Skeletal muscle tissue (tissue), 4 donors: Measurements from ENCODE around the gene FOXRED1. TPM values are rescaled to one million over a fixed set of nuclear protein-coding genes. Genes with fewer than 3 reads are reported as not detected.
"Not testable (repeated sequence)": the region's sequence is repeated elsewhere in the genome, so short reads cannot be mapped to it uniquely, and the experiment has no call there.

Experiments used
- H3K27ac ChIP-seq: one replicate; pipeline ENCODE4 v1.7.0; 2013; ENCODE audit warnings: mild to moderate bottlenecking, low read depth, low read length, inconsistent platforms
- H3K27me3 ChIP-seq, 3 donors: one replicate each; pipeline ENCODE4 v1.7.0; 2013; ENCODE audit warnings: low read length in 3 of 3; ENCODE audit not compliant: control insufficient read depth in 3 of 3, insufficient read depth in 3 of 3
- H3K36me3 ChIP-seq, 3 donors: one replicate each; pipeline ENCODE4 v1.7.0; 2013; ENCODE audit warnings: low read length in 3 of 3; ENCODE audit not compliant: control insufficient read depth in 3 of 3, insufficient read depth in 3 of 3
- H3K4me1 ChIP-seq, 3 donors: one replicate each; pipeline ENCODE4 v1.7.0; 2013; ENCODE audit warnings: low read length in 3 of 3, mild to moderate bottlenecking in 3 of 3; ENCODE audit not compliant: control insufficient read depth in 3 of 3, insufficient read depth in 3 of 3
- H3K4me3 ChIP-seq, 3 donors: one replicate each; pipeline ENCODE4 v1.7.0; 2013; ENCODE audit warnings: low read length in 3 of 3
- H3K9ac ChIP-seq, 3 donors: one replicate each; pipeline ENCODE4 v1.7.0; 2013; ENCODE audit warnings: low read length in 3 of 3, mild to moderate bottlenecking in 3 of 3, moderate library complexity in 2 of 3, low read depth in 1 of 3
- H3K9me3 ChIP-seq, 3 donors: one replicate each; pipeline ENCODE4 v1.7.0; 2013; ENCODE audit warnings: low read length in 3 of 3; ENCODE audit not compliant: control insufficient read depth in 3 of 3
- total RNA-seq: library from RNA; depleted of rRNA; stranded (reverse); fragments of >200 nt; gene quantifications from one replicate; pipeline ENCODE4 v1.2.3, GENCODE V29; 2014
- donor health status: Osteomylitis.

The FOXRED1 gene
- total RNA-seq, 1 donor from 2014 or later = 12.5 TPM

GRCh38 chr11:126308271-126308671 lies 39.3 kb downstream of the FOXRED1 start:
- Histone ChIP-seq H3K27ac (peak overlapping the region; percentile 42), H3K4me1 (peaks cover 25 to 45% (median 32%) of the 10 kb centered on the region in 3 donors), H3K9ac (peak overlapping the region; percentile 1 to 53 (median 43)), H3K9me3 (no peaks in the 10 kb centered on the region), H3K36me3 (peaks cover 4 to 7% (median 6%) of the 10 kb centered on the region in 3 donors), H3K27me3 (no peaks in the 10 kb centered on the region), H3K4me3 (peak overlapping the region in 1 of 3 donors; percentile 17)

GRCh38 chr11:126308771-126309170 lies 39.8 kb downstream of the FOXRED1 start:
- peak overlapping the region; percentile 42 for H3K27ac ChIP-seq

GRCh38 chr11:126310200-126310991 lies 41.4 kb downstream of the FOXRED1 start:
- Histone ChIP-seq H3K9ac (peak overlapping the region in 1 of 3 donors; percentile 36), H3K4me3 (no peak overlapping the region), H3K27ac (no peak overlapping the region), H3K36me3 (peaks cover 7 to 14% (median 9%) of the 10 kb centered on the region in 3 donors), H3K4me1 (peaks cover 14 to 29% (median 21%) of the 10 kb centered on the region in 3 donors), H3K27me3 (no peaks in the 10 kb centered on the region), H3K9me3 (no peaks in the 10 kb centered on the region)

More at GRCh38 chr11:126308771-126309170, 39.8 kb downstream of the FOXRED1 start:
- H3K27me3 ChIP-seq, H3K9me3 ChIP-seq: not testable (repeated sequence)
- Histone ChIP-seq H3K4me1 (peaks cover 20 to 40% (median 28%) of the 10 kb centered on the region in 3 donors), H3K4me3 (peak overlapping the region in 1 of 3 donors; percentile 17), H3K9ac (peak overlapping the region; percentile 1 to 53 (median 43)), H3K36me3 (peaks cover 4 to 11% (median 7%) of the 10 kb centered on the region in 3 donors)

GRCh38 chr11:126310992-126311310 lies 42.0 kb downstream of the FOXRED1 start:
- Histone ChIP-seq H3K27me3 (no peaks in the 10 kb centered on the region), H3K4me1 (peaks cover 14 to 29% (median 18%) of the 10 kb centered on the region in 3 donors), H3K9me3 (no peaks in the 10 kb centered on the region), H3K9ac (peak overlapping the region in 1 of 3 donors; percentile 12), H3K4me3 (no peak overlapping the region), H3K27ac (no peak overlapping the region), H3K36me3 (peaks cover 7 to 14% (median 9%) of the 10 kb centered on the region in 3 donors)

- H3K27ac ChIP-seq = no peak overlapping the region
- H3K9ac ChIP-seq = peak overlapping the region in 1 of 3 donors; percentile 12
- H3K9me3 ChIP-seq = no peaks in the 10 kb centered on the region
- no peaks in the 10 kb centered on the region for H3K27me3 ChIP-seq
- peaks cover 14 to 25% (median 18%) of the 10 kb centered on the region in 3 donors for H3K4me1 ChIP-seq
- peaks cover 4 to 14% (median 9%) of the 10 kb centered on the region in 3 donors for H3K36me3 ChIP-seq
- no peak overlapping the region for H3K4me3 ChIP-seq
Measured at GRCh38 chr11:126311401-126312291, 42.7 kb downstream of the FOXRED1 start.

GRCh38 chr11:126312961-126313360 lies 44.0 kb downstream of the FOXRED1 start:
- Histone ChIP-seq H3K9me3 (no peaks in the 10 kb centered on the region), H3K36me3 (peaks cover 3 to 14% (median 9%) of the 10 kb centered on the region in 3 donors), H3K4me3 (no peak overlapping the region), H3K9ac (no peak overlapping the region), H3K27ac (no peak overlapping the region), H3K4me1 (peaks cover 20 to 27% (median 24%) of the 10 kb centered on the region in 3 donors), H3K27me3 (no peaks in the 10 kb centered on the region)

GRCh38 chr11:126313826-126314225 lies 44.9 kb downstream of the FOXRED1 start:
- no peak overlapping the region for H3K4me3 ChIP-seq
- H3K27me3 ChIP-seq = no peaks in the 10 kb centered on the region
- no peak overlapping the region for H3K9ac ChIP-seq
- H3K4me1 ChIP-seq = peaks cover 23 to 31% (median 28%) of the 10 kb centered on the region in 3 donors
- no peak overlapping the region for H3K27ac ChIP-seq
- H3K36me3 ChIP-seq = peaks cover 3 to 14% (median 9%) of the 10 kb centered on the region in 3 donors
- no peaks in the 10 kb centered on the region for H3K9me3 ChIP-seq

GRCh38 chr11:126317432-126317755 lies 48.4 kb downstream of the FOXRED1 start:
- no peaks in the 10 kb centered on the region for H3K27me3 ChIP-seq
- H3K27ac ChIP-seq = peak overlapping the region; percentile 89
- no peaks in the 10 kb centered on the region for H3K9me3 ChIP-seq
- H3K4me1 ChIP-seq = peaks cover 25 to 26% (median 26%) of the 10 kb centered on the region in 3 donors
- H3K4me3 ChIP-seq = peak overlapping the region in 2 of 3 donors; percentile 62 to 67
- peak overlapping the region; percentile 67 to 74 (median 68) for H3K9ac ChIP-seq
- H3K36me3 ChIP-seq = peaks cover 0 to 9% (median 9%) of the 10 kb centered on the region in 3 donors

- peaks cover 25 to 26% (median 26%) of the 10 kb centered on the region in 3 donors for H3K4me1 ChIP-seq
- H3K36me3 ChIP-seq = peaks cover 0 to 9% (median 7%) of the 10 kb centered on the region in 3 donors
- no peaks in the 10 kb centered on the region for H3K9me3 ChIP-seq
- H3K27ac ChIP-seq = peak overlapping the region; percentile 89
- H3K27me3 ChIP-seq = no peaks in the 10 kb centered on the region
- peak overlapping the region; percentile 67 to 74 (median 68) for H3K9ac ChIP-seq
- H3K4me3 ChIP-seq = peak overlapping the region; percentile 59 to 67 (median 62)
Measured at GRCh38 chr11:126317756-126318573, 49.0 kb downstream of the FOXRED1 start.
